Neural cell (in vitro differentiated cells): Measurements from ENCODE around the gene BLTP3B.

Experiments
- CTCF ChIP-seq: fragments of 450-650 bp; IDR thresholded peaks from 2 replicates; pipeline ENCODE4 v1.5.1; 2014; ENCODE audit warnings: antibody characterized with exemption, mild to moderate bottlenecking, moderate library complexity; ENCODE audit not compliant: poor library complexity, severe bottlenecking
- EP300 ChIP-seq: fragments of 450-650 bp; conservative IDR thresholded peaks from 2 replicates; pipeline ENCODE4 v1.6.1; 2014; ENCODE audit warnings: antibody characterized with exemption, mild to moderate bottlenecking, moderate library complexity; ENCODE audit not compliant: poor library complexity, severe bottlenecking
- EZH2 ChIP-seq: fragments of 200-600, 300-800 bp; shearing (Covaris generic), sonication (generic); IDR thresholded peaks from 2 replicates; pipeline ENCODE4 v1.6.1; 2014; ENCODE audit warnings: antibody characterized with exemption, low read length, borderline replicate concordance, mild to moderate bottlenecking; ENCODE audit not compliant: insufficient read depth, poor library complexity, severe bottlenecking
- POLR2AphosphoS5 ChIP-seq: IDR thresholded peaks from 2 replicates; pipeline ENCODE4 v1.6.1; 2012
- RAD21 ChIP-seq: fragments of 450-650 bp; conservative IDR thresholded peaks from 2 replicates; pipeline ENCODE4 v1.6.1; 2014; ENCODE audit warnings: antibody characterized with exemption, mild to moderate bottlenecking, moderate library complexity
- REST ChIP-seq: IDR thresholded peaks from 2 replicates; pipeline ENCODE4 v1.6.1; 2012; ENCODE audit warnings: borderline replicate concordance
- SMC3 ChIP-seq: fragments of 450-650 bp; conservative IDR thresholded peaks from 2 replicates; pipeline ENCODE4 v1.6.1; 2014; ENCODE audit warnings: antibody characterized with exemption, mild to moderate bottlenecking, moderate library complexity; ENCODE audit not compliant: poor library complexity
- TAF1 ChIP-seq: IDR thresholded peaks from 2 replicates; pipeline ENCODE4 v1.6.1; 2012; ENCODE audit warnings: low read depth

GRCh38 chr12:100146252-100146651 lies 3.6 kb upstream of the BLTP3B start:
- TF ChIP-seq EP300 (no peak), REST (no peak), CTCF (no peak), RAD21 (no peak), POLR2AphosphoS5 (no peak), EZH2 (no peak), SMC3 (no peak), TAF1 (no peak)
